GM23338 (cell line): Measurements from ENCODE around the gene CHMP6. TPM values are rescaled to one million over a fixed set of nuclear protein-coding genes. Genes with fewer than 3 reads are reported as not detected.

Experiments used
- ATAC-seq: fragments of 200-7000 bp; cut with Tn5 transposase; 3 replicates; pipeline ENCODE4 v1.9.1; 2020
- DNase-seq: peaks from one replicate; pipeline ENCODE4 v3.0.0-alpha.2; 2015; ENCODE audit warnings: low spot score
- H2AFZ ChIP-seq: fragments of 200-600 bp; sonication (generic); 2 replicates; pipeline ENCODE4 v1.8.0; 2016; ENCODE audit warnings: antibody characterized with exemption, mild to moderate bottlenecking, moderate library complexity
- H3F3A ChIP-seq: fragments of 200-600 bp; sonication (generic); replicated peaks from 2 replicates; pipeline ENCODE4 v1.8.0; 2017; ENCODE audit warnings: antibody characterized with exemption, mixed run types, low read depth
- H3K27ac ChIP-seq: fragments of 200-600 bp; sonication (generic); 2 replicates; pipeline ENCODE4 v1.6.1; 2016; ENCODE audit warnings: low read depth
- H3K27me3 ChIP-seq: fragments of 200-600 bp; sonication (generic); 2 replicates; pipeline ENCODE4 v1.8.0; 2016; ENCODE audit warnings: mild to moderate bottlenecking, mixed run types, moderate library complexity; ENCODE audit not compliant: insufficient read depth
- H3K36me3 ChIP-seq: fragments of 200-600 bp; sonication (generic); 2 replicates; pipeline ENCODE4 v1.8.0; 2016; ENCODE audit warnings: mild to moderate bottlenecking; ENCODE audit not compliant: insufficient read depth
- H3K4me1 ChIP-seq: fragments of 200-600 bp; sonication (generic); 2 replicates; pipeline ENCODE4 v1.8.0; 2016; ENCODE audit warnings: mild to moderate bottlenecking, moderate library complexity; ENCODE audit not compliant: insufficient read depth
- H3K4me2 ChIP-seq: fragments of 200-600 bp; sonication (generic); 2 replicates; pipeline ENCODE4 v1.7.1; 2017; ENCODE audit warnings: mixed run types
- H3K4me3 ChIP-seq: fragments of 200-600 bp; sonication (generic); 2 replicates; pipeline ENCODE4 v1.6.1; 2016; ENCODE audit warnings: mixed run types
- H3K79me2 ChIP-seq: fragments of 200-600 bp; sonication (generic); replicated peaks from 2 replicates; pipeline ENCODE4 v1.8.0; 2017; ENCODE audit warnings: mild to moderate bottlenecking; ENCODE audit not compliant: insufficient read depth
- H3K9me2 ChIP-seq: fragments of 200-600 bp; sonication (generic); 2 replicates; pipeline ENCODE4 v1.8.0; 2017; ENCODE audit not compliant: insufficient read depth
- H4K20me1 ChIP-seq: fragments of 200-600 bp; sonication (generic); replicated peaks from 2 replicates; pipeline ENCODE4 v1.8.0; 2017; ENCODE audit warnings: mild to moderate bottlenecking; ENCODE audit not compliant: insufficient read depth
- H3K27ac Mint-ChIP-seq: 2 replicates; pipeline ENCODE4 v1.8.0; 2020; ENCODE audit warnings: inconsistent platforms, mild to moderate bottlenecking, moderate library complexity, mixed read lengths
- H3K27me3 Mint-ChIP-seq: 3 replicates; pipeline ENCODE4 v1.8.0; 2022; ENCODE audit warnings: low read depth, mild to moderate bottlenecking, moderate library complexity, mixed read lengths, inconsistent platforms; ENCODE audit not compliant: insufficient read depth, poor library complexity
- H3K36me3 Mint-ChIP-seq: 3 replicates; pipeline ENCODE4 v1.8.0; 2021; ENCODE audit warnings: low read depth, mild to moderate bottlenecking, inconsistent platforms, moderate library complexity, mixed read lengths
- H3K4me1 Mint-ChIP-seq: 3 replicates; pipeline ENCODE4 v1.8.0; 2020; ENCODE audit warnings: mild to moderate bottlenecking, inconsistent platforms, mixed read lengths
- H3K4me3 Mint-ChIP-seq: 3 replicates; pipeline ENCODE4 v1.8.0; 2021; ENCODE audit warnings: moderate library complexity, mild to moderate bottlenecking, inconsistent platforms, mixed read lengths
- H3K9me3 Mint-ChIP-seq: 3 replicates; pipeline ENCODE4 v1.8.0; 2020; ENCODE audit warnings: moderate library complexity, mild to moderate bottlenecking, inconsistent platforms, mixed read lengths
- CREB1 ChIP-seq: fragments of 250-450 bp; sonication (Bioruptor Pico); IDR thresholded peaks from 2 replicates; pipeline ENCODE4 v1.5.0; 2020; ENCODE audit warnings: low read depth, mild to moderate bottlenecking, moderate library complexity
- CTCF ChIP-seq, 2 experiments: fragments of 200-600 bp in 1 of 2; sonication (generic) in 1 of 2; conservative IDR thresholded peaks; 2 replicates each; pipeline versions ENCODE4 v1.5.1 to v1.6.1; 2016 to 2017; ENCODE audit warnings: antibody characterized with exemption in 2 of 2, low read depth in 2 of 2, mild to moderate bottlenecking in 2 of 2, moderate library complexity in 1 of 2
- ETS1 ChIP-seq: IDR thresholded peaks from 2 replicates; pipeline ENCODE4 v1.6.1; 2016; ENCODE audit warnings: antibody characterized with exemption
- EZH2 ChIP-seq: fragments of 200-600 bp; sonication (generic); IDR thresholded peaks from one replicate; pipeline ENCODE4 v1.8.0; 2017; ENCODE audit warnings: antibody characterized with exemption, mild to moderate bottlenecking, low read depth; ENCODE audit not compliant: unreplicated experiment
- EZH2phosphoT487 ChIP-seq: fragments of 200-600 bp; sonication (generic); IDR thresholded peaks from one replicate; pipeline ENCODE4 v1.8.1; 2018; ENCODE audit warnings: antibody characterized with exemption; ENCODE audit not compliant: unreplicated experiment
- JUNB ChIP-seq: IDR thresholded peaks from one replicate; pipeline ENCODE4 v1.6.1; 2016; ENCODE audit warnings: antibody characterized with exemption; ENCODE audit not compliant: unreplicated experiment
- NANOG ChIP-seq: IDR thresholded peaks from 2 replicates; pipeline ENCODE4 v1.6.1; 2016; ENCODE audit warnings: antibody characterized with exemption, borderline replicate concordance
- POLR2AphosphoS5 ChIP-seq: IDR thresholded peaks from 2 replicates; pipeline ENCODE4 v1.6.1; 2016; ENCODE audit warnings: antibody characterized with exemption, low read depth
- REST ChIP-seq: IDR thresholded peaks from one replicate; pipeline ENCODE4 v1.6.1; 2018; ENCODE audit warnings: antibody characterized with exemption; ENCODE audit not compliant: unreplicated experiment
- STAT1 ChIP-seq: IDR thresholded peaks from one replicate; pipeline ENCODE4 v1.6.1; 2016; ENCODE audit warnings: antibody characterized with exemption; ENCODE audit not compliant: unreplicated experiment
- ZNF114 ChIP-seq: fragments of 250-450 bp; sonication (Bioruptor Pico); IDR thresholded peaks from 2 replicates; pipeline ENCODE4 v1.5.0; 2020; ENCODE audit warnings: mild to moderate bottlenecking, moderate library complexity
- ZNF331 ChIP-seq: fragments of 250-450 bp; sonication (Bioruptor Pico); IDR thresholded peaks from 2 replicates; pipeline ENCODE4 v1.5.0; 2020; ENCODE audit warnings: low read depth, mild to moderate bottlenecking, moderate library complexity
- ZNF462 ChIP-seq: fragments of 250-450 bp; sonication (Bioruptor Pico); IDR thresholded peaks from 2 replicates; pipeline ENCODE4 v1.5.0; 2020; ENCODE audit warnings: mild to moderate bottlenecking, moderate library complexity
- polyA plus RNA-seq: library from polyadenylated mRNA; unstranded; fragments of >200 nt; fragmentation: Nextera tagmentation; extraction: Ambion mirVana; gene quantifications from 2 replicates; pipeline ENCODE4 v1.2.1, GENCODE V29; 2016
- total RNA-seq: library from RNA; depleted of rRNA; stranded (reverse); fragments of >200 nt; shearing (Covaris generic); gene quantifications from 2 replicates; pipeline ENCODE4 v1.2.3, GENCODE V29; 2014

The CHMP6 gene
- total and polyA plus RNA-seq, 2 experiments from 2014 or later = 12.3 to 14.0 TPM

- Mint-ChIP-seq H3K27me3 (peaks cover 21% of the 10 kb centered on the region), H3K27ac (no peak overlapping the region), H3K4me1 (peaks cover 41% of the 10 kb centered on the region), H3K36me3 (no peaks in the 10 kb centered on the region; the same call in 2 of the 3 replicates), H3K9me3 (no peaks in the 10 kb centered on the region), H3K4me3 (peak overlapping the region; percentile 86)
- Histone ChIP-seq H3K4me1 (peaks cover 17% of the 10 kb centered on the region; the same call in 1 of the 2 replicates), H3K4me3 (peak overlapping the region; percentile 66), H3K27ac (no peak overlapping the region), H3K79me2 (peaks cover 45% of the 10 kb centered on the region), H3K9me2 (no peaks in the 10 kb centered on the region), H3K27me3 (peaks cover 7% of the 10 kb centered on the region; the same call in 1 of the 2 replicates), H3K4me2 (peak overlapping the region; percentile 89), H3F3A (no peaks in the 10 kb centered on the region), H4K20me1 (peaks cover 6% of the 10 kb centered on the region), H2AFZ (no peak overlapping the region), H3K36me3 (no peaks in the 10 kb centered on the region)
- TF ChIP-seq CTCF (conservative IDR thresholded peaks at IDR 0.05; ENCODE audit: low read depth in 2 of 2) (no peak), EZH2phosphoT487 (no peak), ZNF331 (no peak), REST (no peak), JUNB (no peak), POLR2AphosphoS5 (no peak), CREB1 (CRISPR knock-in tag) (no peak), EZH2 (no peak), ZNF114 (CRISPR knock-in tag) (no peak), STAT1 (no peak), ETS1 (no peak), NANOG (no peak), ZNF462 (no peak)
- no peak for DNase-seq
- ATAC-seq = peak; percentile 7; the same call in 2 of the 3 replicates
Observed at GRCh38 chr17:81035521-81036196, 44.0 kb downstream of the CHMP6 start.
